ENCODE data around the gene KLKB1.

DNA sequence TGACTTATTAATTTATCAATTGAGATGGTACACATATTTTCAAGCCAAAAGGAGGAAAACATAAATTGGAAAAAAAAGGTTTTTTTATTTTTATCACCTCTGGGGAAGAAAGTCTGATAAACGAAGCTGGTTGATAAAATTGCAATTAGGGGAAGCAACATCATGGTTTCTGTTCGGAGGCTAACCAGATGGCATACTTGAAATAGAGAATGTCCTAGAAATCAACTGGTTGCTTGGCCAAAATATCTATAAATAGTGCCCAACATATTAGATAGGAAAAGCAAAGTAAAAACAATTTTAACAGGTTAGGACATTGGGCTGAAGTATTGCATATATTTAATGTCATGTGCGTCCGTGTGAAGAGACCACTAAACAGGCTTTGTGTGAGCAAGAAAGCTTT, 14.3 kb downstream of the KLKB1 start:
- TF ChIP-seq, protein P1, sequence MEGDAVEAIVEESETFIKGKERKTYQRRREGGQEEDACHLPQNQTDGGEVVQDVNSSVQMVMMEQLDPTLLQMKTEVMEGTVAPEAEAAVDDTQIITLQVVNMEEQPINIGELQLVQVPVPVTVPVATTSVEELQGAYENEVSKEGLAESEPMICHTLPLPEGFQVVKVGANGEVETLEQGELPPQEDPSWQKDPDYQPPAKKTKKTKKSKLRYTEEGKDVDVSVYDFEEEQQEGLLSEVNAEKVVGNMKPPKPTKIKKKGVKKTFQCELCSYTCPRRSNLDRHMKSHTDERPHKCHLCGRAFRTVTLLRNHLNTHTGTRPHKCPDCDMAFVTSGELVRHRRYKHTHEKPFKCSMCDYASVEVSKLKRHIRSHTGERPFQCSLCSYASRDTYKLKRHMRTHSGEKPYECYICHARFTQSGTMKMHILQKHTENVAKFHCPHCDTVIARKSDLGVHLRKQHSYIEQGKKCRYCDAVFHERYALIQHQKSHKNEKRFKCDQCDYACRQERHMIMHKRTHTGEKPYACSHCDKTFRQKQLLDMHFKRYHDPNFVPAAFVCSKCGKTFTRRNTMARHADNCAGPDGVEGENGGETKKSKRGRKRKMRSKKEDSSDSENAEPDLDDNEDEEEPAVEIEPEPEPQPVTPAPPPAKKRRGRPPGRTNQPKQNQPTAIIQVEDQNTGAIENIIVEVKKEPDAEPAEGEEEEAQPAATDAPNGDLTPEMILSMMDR (IDR thresholded peaks at IDR 0.05), result no peak
- TF ChIP-seq POLR2A (IDR thresholded peaks at IDR 0.05), result no peak

Measured in gastroesophageal sphincter (tissue), 3 donors.